ENCODE data around the gene RBM48. TPM values are rescaled to one million over a fixed set of nuclear protein-coding genes. Genes with fewer than 3 reads are reported as not detected.

RBM48 gene
- total and polyA plus RNA-seq, 9 of the 15 experiments (the other 6 are each of a cell fraction or from before 2014, with no cell fraction given), result 9.9 to 35.1 (median 16.3) TPM

- H3K4me3 ChIP-seq, result peak overlapping the region; percentile 84
- CTCF ChIA-PET (ENCODE audit: low intra/inter-chr PET ratio), result no interaction called here
- BruUV-seq (replicated peaks), result TSS peak; percentile 66
- TF ChIP-seq HNRNPLL (IDR thresholded peaks at IDR 0.05; ENCODE audit: low read depth, low read length, poor library complexity, severe bottlenecking) (peak; percentile 97), ZNF316 (IDR thresholded peaks at IDR 0.05) (no peak), ZNF431 (CRISPR knock-in tag; IDR thresholded peaks at IDR 0.05) (peak; percentile 51; the same call in 1 of the 2 replicates), E2F6 (IDR thresholded peaks at IDR 0.05; ENCODE audit: borderline replicate concordance in 1 of 2, extremely low read depth in 1 of 2, insufficient read depth in 1 of 2, insufficient read length in 1 of 2, low read depth in 1 of 2, low read length in 1 of 2, poor library complexity in 1 of 2, severe bottlenecking in 1 of 2) (peak in 1 of 2 experiments; percentile 90), CTCFL (IDR thresholded peaks at IDR 0.05; ENCODE audit: borderline replicate concordance, insufficient read depth, low read depth, low read length, poor library complexity, severe bottlenecking) (peak; percentile 24), KDM2B (CRISPR knock-in tag; IDR thresholded peaks at IDR 0.05) (peak; percentile 75; the same call in 1 of the 2 replicates), ATF1 (CRISPR knock-in tag; IDR thresholded peaks at IDR 0.05) (no peak), ATF1 (tag; IDR thresholded peaks at IDR 0.05) (peak; percentile 8; the same call in 1 of the 2 replicates), ZNF24 (IDR thresholded peaks at IDR 0.05) (peak; percentile 47; the same call in 1 of the 2 replicates), HDAC6 (IDR thresholded peaks at IDR 0.05; ENCODE audit: low read depth, low read length) (no peak), RREB1 (CRISPR knock-in tag; IDR thresholded peaks at IDR 0.05) (no peak)
Observed at GRCh38 chr7:92527300-92528187, 1.1 kb upstream of the RBM48 start.

More at GRCh38 chr7:92527300-92528187, 1.1 kb upstream of the RBM48 start:
- H3K9ac ChIP-seq (ENCODE audit: insufficient read depth in 1 of 2, low read depth in 2 of 2, low read length in 2 of 2), result peak overlapping the region; percentile 71 to 96
- peak overlapping the region; percentile 70 for H3K27ac ChIP-seq (ENCODE audit: extremely low read depth, low read depth, low read length)
- POLR2A ChIA-PET, result interaction anchor here (1.0 to 2.0 kb wide), 7 partner anchors 10 to 79 kb away, joined by 3 to 11 read pairs (median 4); no protein-coding TSS in a partner anchor
- H3K4me2 ChIP-seq (ENCODE audit: insufficient read depth, low read length), result peak overlapping the region; percentile 85
- H2AFZ ChIP-seq (ENCODE audit: low read depth, low read length), result peak overlapping the region; percentile 96
- H3K9me1 ChIP-seq (ENCODE audit: control insufficient read depth, insufficient read depth, low read length), result no peaks in the 10 kb centered on the region
- ATAC-seq, result peak; percentile 79
- H3K9me3 ChIP-seq (replicated peaks; ENCODE audit: control insufficient read depth, insufficient read depth, low read depth, low read length), result no peaks in the 10 kb centered on the region
- FAIRE-seq, result peak; percentile 52
- H3K79me2 ChIP-seq (ENCODE audit: control insufficient read depth, insufficient read depth, low read length), result peaks cover 30% of the 10 kb centered on the region
- no peaks in the 10 kb centered on the region for H4K20me1 ChIP-seq (replicated peaks; ENCODE audit: control insufficient read depth, insufficient read depth, low read length)
- intact Hi-C loops (cut with micrococcal nuclease), result loop anchor here (2.0 to 10.0 kb wide), 3 partner anchors 63 to 527 kb away; partner anchors contain the start of genes CDK6 and FAM133B
- H3K4me1 ChIP-seq (replicated peaks in 1 of 2; ENCODE audit: control insufficient read depth in 2 of 2, insufficient read depth in 2 of 2, low read length in 2 of 2), result peaks cover 7 to 10% of the 10 kb centered on the region in 2 experiments; a peak in 3 of 5 replicates
- peaks cover 29% of the 10 kb centered on the region for H3K36me3 ChIP-seq (ENCODE audit: control insufficient read depth, insufficient read depth, low read length)
- WGBS (ENCODE audit: insufficient coverage, low coverage, missing lambda C conversion rate), result under 1% methylated on average over 31 of the region's 31 CpGs
- H3K27me3 ChIP-seq (ENCODE audit: control insufficient read depth in 2 of 2, insufficient read depth in 2 of 2, low read length in 2 of 2), result no peaks in the 10 kb centered on the region
- in situ Hi-C loops (cut with MboI), result no loop called here
- peak; percentile 48 to 81 (median 64) for DNase-seq (ENCODE audit: extremely low read depth in 1 of 4, low spot score in 3 of 4)
